KG1 (cell line): ENCODE results near the gene DUXA.

Experiments used
- DNase-seq: peaks from one replicate; lab custom pipeline; 2025; lab: John Stamatoyannopoulos, UW

The DUXA gene

DNA sequence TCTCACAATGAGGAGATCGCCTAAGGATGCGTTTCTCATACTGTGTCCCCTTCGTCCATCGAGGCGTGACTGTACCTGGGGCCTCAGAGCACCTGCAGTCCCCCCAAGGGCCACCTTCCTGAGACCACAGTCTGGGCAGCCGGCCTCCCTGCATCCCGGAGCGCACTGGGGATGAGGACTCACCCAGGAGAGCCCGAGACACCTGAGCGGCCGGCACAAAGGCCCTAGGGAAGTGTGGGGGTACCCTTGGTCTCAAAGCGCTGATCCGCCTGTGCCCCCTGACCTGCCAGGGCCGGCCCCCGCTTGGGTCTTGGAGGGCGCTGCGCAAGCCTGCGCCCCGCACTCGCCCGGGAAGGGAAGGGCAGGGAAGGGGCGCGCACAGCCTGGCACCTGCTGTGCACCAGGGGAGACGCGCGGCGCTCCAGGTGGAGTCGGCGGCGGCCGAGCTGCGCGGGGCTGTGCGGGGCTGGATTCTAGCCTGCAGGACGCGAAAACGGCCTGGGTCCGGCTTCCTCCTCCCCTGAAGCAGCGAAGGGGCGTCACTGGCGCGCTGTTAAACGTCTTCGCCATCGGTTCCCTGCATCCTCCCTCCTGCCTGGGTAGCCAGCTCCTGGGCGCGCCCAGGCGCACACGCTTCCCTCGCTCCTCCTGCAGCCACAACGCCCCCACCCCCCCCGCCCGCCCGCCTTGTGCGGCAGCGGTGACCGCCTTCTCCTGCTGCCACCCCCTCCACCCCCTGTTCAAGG, 61.1 kb downstream of the DUXA start:
- no peak for DNase-seq
